Superior temporal gyrus (tissue), 1 donor: ENCODE data around the gene MYRF.

ENCODE experiments used
- DNase-seq: peaks from one replicate; pipeline ENCODE4 v3.0.0-alpha.2; 2016; ENCODE audit errors: extremely low spot score

MYRF gene

DNA sequence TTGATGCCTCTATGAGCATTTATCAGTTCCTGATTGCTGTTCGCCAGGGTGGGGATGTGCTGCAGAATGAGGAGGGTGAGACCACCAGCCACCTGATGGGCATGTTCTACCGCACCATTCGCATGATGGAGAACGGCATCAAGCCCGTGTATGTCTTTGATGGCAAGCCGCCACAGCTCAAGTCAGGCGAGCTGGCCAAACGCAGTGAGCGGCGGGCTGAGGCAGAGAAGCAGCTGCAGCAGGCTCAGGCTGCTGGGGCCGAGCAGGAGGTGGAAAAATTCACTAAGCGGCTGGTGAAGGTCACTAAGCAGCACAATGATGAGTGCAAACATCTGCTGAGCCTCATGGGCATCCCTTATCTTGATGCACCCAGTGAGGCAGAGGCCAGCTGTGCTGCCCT, 43.0 kb downstream of the MYRF start:
- DNase-seq = no peak

DNA sequence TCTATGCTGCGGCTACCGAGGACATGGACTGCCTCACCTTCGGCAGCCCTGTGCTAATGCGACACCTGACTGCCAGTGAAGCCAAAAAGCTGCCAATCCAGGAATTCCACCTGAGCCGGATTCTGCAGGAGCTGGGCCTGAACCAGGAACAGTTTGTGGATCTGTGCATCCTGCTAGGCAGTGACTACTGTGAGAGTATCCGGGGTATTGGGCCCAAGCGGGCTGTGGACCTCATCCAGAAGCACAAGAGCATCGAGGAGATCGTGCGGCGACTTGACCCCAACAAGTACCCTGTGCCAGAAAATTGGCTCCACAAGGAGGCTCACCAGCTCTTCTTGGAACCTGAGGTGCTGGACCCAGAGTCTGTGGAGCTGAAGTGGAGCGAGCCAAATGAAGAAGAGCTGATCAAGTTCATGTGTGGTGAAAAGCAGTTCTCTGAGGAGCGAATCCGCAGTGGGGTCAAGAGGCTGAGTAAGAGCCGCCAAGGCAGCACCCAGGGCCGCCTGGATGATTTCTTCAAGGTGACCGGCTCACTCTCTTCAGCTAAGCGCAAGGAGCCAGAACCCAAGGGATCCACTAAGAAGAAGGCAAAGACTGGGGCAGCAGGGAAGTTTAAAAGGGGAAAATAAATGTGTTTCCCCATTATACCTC, 43.6 kb downstream of the MYRF start:
- no peak for DNase-seq

GRCh38 chr11:61797263-61797944, 45.0 kb downstream of the MYRF start:
- DNase-seq = peak; percentile 97

- no peak for DNase-seq
Observed at GRCh38 chr11:61799665-61800284, 47.3 kb downstream of the MYRF start.

DNA sequence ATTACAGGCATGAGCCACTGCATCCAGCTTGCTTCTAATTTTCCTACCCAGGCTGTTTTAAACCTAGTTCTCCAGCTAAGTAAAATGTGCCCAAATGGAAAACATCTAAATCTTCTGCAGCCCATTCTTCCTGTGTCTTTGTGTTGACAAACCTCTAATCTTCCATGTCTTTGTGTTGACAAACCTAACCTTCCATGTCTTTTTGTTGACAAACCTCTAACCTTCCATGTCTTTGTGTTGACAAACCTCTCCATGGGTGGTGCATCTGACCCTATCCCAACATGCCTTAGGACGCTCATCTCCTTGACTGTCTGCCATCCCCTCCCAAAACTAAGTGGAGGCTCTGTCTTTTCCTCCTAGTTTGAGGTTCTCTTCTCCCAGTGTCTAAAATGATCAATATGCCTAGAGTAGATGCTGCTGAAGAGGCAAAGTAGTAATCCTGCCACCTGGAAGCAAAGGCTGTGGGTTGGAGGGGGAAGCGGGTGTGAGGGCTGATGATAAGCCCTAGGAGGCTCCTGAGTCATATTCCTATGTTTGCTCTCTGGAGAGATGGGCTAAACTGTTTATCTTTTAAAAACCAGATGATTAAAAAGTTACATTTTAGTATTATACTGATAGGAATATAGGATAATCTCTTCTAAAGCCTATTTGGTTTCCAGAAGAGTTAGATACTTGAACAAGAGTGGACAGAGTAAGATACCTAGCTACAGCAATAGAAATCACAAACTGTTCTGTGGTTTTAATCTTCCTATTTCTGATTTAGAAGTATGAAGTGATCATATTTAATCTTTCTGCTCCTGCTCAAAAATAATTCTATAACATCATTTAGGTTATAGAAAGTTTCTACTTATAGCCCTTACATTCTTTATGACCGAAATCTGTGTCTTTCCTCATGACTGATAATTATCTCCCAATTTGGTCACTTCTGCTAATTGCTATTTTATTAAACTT, 48.2 kb downstream of the MYRF start:
- DNase-seq = no peak

DNA sequence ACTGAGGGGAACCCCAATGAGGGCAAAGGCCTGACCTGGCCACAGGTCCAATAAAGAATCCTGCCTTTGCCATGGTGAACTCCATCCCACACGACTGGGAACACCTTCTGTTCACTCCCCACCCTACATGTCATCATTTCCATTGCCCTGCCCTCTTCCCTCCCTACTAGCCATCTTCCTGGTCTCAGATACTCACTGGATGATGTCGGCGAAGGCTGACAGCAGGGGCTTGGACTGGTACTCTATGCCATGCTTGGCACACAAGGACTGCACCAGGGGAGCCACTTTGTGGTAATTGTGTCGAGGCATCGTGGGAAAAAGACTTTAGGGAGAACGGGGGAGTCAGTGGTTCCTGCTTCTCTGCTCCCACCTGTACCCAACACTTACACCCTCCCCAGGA, 50.2 kb downstream of the MYRF start:
- DNase-seq = no peak

DNA sequence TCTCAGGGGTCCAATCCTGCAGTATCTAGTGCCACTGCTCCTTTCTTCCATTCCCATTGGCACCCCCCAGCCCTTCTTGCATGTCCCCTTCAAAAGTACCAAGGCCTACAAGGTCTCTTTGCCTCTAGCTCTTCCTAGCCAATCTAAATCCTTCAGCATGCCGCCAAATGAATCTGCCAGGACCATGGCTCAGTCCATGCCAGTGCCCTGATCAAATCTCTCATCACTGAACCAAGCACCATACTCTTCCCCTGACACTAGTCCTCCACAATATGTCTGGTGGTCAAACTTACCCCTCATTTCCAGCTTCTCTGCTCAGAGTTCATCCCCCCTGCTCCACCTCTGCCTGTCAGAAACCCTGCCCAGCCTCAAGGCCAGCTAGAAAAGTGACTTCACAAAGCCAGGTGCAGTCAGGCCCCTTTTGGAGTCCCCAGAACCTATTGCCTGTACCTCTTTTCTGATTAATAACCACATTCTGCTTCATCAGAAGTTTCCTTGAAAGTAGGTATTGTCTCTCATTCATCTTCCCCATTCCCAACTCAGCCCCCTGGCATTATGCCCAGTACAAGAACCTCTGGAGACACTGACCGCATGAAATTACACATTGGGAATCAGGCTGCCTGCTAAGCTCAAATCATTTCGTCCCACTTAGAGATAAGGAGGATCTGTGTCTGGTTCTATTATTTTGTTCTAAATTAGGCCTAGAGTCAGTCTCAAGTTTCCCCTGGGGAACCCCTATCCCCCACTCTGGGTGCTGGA, 51.6 kb downstream of the MYRF start:
- DNase-seq = no peak

- DNase-seq = no peak
Observed at GRCh38 chr11:61805146-61805545, 52.7 kb downstream of the MYRF start.

- no peak for DNase-seq
Observed at GRCh38 chr11:61806785-61807184, 54.3 kb downstream of the MYRF start.

DNA sequence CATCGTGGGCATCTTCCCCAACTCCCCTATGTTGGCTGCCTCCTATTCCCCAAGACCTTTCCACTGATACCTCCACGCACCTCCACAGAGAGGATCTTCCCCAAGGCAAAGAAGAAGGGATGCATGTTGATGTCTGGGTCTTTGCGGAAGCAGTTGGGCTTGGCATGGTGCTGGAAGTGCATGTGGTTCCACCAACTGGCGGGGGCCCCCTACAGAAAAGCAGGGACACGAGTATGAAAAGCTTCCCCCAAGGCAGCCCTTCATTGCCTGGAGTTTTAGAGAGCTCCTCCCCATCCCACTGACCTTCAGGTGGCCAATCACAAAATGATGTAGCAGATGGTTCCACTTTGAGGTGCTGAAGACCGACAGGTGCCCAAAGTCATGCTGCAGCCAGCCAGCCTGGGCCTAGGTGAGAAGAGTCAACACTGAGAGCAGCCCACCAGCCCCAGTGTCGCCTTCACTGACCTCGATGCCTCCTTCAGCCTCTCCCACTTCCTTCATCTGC, 58.3 kb downstream of the MYRF start:
- no peak for DNase-seq

DNA sequence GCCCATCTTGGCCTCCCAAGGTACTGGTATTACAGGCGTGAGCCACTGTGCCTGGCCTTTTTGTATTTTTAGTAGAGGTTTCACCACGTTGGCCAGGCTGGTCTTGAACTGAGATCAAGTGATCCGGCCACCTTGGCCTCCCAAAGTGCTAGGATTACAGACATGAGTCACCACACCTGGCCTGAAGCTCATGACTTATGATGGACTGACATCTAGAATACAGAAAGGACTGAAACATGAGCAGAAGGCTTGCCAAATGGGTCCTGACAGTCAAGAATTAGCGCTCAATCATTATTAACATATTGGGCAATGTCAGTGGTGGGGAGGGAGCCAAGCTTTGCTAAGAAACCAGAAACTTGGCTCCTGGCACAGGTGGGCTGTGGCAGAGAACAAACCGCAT, 59.4 kb downstream of the MYRF start:
- no peak for DNase-seq

DNA sequence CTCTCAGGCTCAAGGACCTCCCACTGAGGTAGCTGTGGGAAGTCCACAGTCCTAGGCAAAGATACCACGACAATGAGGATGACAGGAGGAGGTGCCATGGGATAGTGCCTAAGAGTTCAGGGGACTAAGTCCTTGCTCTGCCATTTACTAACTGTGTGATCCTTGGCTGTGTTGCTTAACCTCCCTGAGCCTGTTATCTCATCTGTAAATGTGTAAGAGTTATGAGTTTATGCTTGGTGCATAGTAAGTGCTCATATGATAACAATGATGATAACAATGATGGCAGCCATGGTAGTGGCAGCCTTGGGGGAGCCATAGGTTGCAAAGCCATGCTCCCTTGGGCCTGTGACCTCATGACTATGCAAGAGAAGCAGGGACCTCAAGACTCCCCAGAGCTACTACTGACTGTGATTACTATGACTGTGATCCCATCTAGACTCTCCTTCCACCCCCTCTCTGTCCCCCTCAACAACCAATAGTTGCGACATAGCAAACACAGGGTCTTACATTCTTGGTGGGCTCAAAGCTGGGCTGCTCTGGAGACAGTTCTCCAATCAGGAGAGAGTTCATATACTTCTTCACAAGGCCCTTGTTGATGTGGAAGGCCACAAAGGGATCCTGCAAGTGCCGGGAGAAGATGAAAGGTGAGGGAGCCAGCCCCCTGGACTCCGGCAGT, 60.4 kb downstream of the MYRF start:
- DNase-seq = no peak

DNA sequence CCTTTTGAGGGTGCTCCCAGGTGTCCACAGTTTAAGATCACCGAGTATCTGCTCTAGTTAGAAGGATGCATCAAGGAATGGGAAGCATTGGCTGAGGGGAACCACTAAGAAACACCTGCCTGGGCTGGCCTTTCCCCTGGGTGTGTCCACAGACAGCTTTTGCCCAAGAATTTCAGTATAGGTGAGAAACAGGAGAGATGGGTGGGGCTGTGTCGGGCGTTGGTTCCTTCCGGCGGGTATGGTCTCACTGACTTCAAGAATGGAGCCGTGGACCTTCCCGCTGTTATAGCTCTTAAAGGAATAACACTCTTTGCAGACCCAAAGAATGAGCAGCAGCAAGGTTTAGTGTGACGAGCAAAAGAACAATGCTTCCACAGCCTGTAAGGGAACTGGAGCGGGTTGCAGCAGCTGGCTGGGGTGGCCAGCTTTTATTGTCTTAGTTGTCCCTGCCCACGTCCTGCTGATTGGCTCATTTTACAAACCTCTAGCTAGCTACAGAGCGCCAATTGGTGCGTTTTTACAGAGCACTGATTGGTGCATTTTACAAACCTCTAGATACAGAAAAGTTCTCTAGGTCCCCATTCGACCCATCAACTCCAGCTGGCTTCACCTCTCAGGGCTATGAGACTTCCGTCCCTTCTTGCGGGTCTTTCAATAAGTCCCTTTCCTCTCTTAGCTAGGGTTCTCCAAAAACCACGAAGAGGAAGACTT, 62.0 kb downstream of the MYRF start:
- DNase-seq = peak; percentile 82

- DNase-seq = peak; percentile 98
Observed at GRCh38 chr11:61814958-61815789, 62.7 kb downstream of the MYRF start.

- peak; percentile 65 for DNase-seq
Observed at GRCh38 chr11:61815790-61816735, 63.6 kb downstream of the MYRF start.

GRCh38 chr11:61816736-61817455, 64.5 kb downstream of the MYRF start, which contains the start of gene FADS1:
Gene FADS1, minus strand, starts transcription at chr11:61817003. Its CDS starts 74 bp downstream, at chr11:61816929.
- peak; percentile 93 for DNase-seq
